ENCODE data around the gene KIAA1958.

The KIAA1958 gene

GRCh38 chr9:112486221-112487007 is at the start of gene KIAA1958:
KIAA1958 (plus strand) TSS chr9:112486827; CDS start chr9:112574081, 87,254 bp downstream.
- in situ Hi-C loops (cut with MboI; ENCODE audit: low sequenced_read_pairs): no loop called here

- in situ Hi-C loops (cut with MboI; ENCODE audit: low sequenced_read_pairs): no loop called here
Measured at GRCh38 chr9:112437406-112437805, 49.2 kb upstream of the KIAA1958 start.

GRCh38 chr9:112439171-112439570 is 47.5 kb upstream of the KIAA1958 start:
- in situ Hi-C loops (cut with MboI; ENCODE audit: low sequenced_read_pairs): no loop called here

- in situ Hi-C loops (cut with MboI; ENCODE audit: low sequenced_read_pairs): no loop called here
Measured at GRCh38 chr9:112439825-112440224, 46.8 kb upstream of the KIAA1958 start.

GRCh38 chr9:112443200-112443599 is 43.4 kb upstream of the KIAA1958 start:
- in situ Hi-C loops (cut with MboI; ENCODE audit: low sequenced_read_pairs): no loop called here

- in situ Hi-C loops (cut with MboI; ENCODE audit: low sequenced_read_pairs): no loop called here
Measured at GRCh38 chr9:112443636-112444035, 43.0 kb upstream of the KIAA1958 start.

- in situ Hi-C loops (cut with MboI; ENCODE audit: low sequenced_read_pairs): no loop called here
Measured at GRCh38 chr9:112445196-112445595, 41.4 kb upstream of the KIAA1958 start.

- in situ Hi-C loops (cut with MboI; ENCODE audit: low sequenced_read_pairs): no loop called here
Measured at GRCh38 chr9:112446080-112446479, 40.5 kb upstream of the KIAA1958 start.

- in situ Hi-C loops (cut with MboI; ENCODE audit: low sequenced_read_pairs): no loop called here
Measured at GRCh38 chr9:112446526-112446925, 40.1 kb upstream of the KIAA1958 start.

GRCh38 chr9:112447283-112447761 is 39.3 kb upstream of the KIAA1958 start:
- in situ Hi-C loops (cut with MboI; ENCODE audit: low sequenced_read_pairs): no loop called here

- in situ Hi-C loops (cut with MboI; ENCODE audit: low sequenced_read_pairs): no loop called here
Measured at GRCh38 chr9:112462855-112463254, 23.8 kb upstream of the KIAA1958 start.

- in situ Hi-C loops (cut with MboI; ENCODE audit: low sequenced_read_pairs): no loop called here
Measured at GRCh38 chr9:112465352-112465751, 21.3 kb upstream of the KIAA1958 start.

- in situ Hi-C loops (cut with MboI; ENCODE audit: low sequenced_read_pairs): no loop called here
Measured at GRCh38 chr9:112472996-112473395, 13.6 kb upstream of the KIAA1958 start.

GRCh38 chr9:112473986-112474385 is 12.6 kb upstream of the KIAA1958 start:
- in situ Hi-C loops (cut with MboI; ENCODE audit: low sequenced_read_pairs): no loop called here

- in situ Hi-C loops (cut with MboI; ENCODE audit: low sequenced_read_pairs): no loop called here
Measured at GRCh38 chr9:112475318-112475717, 11.3 kb upstream of the KIAA1958 start.

- in situ Hi-C loops (cut with MboI; ENCODE audit: low sequenced_read_pairs): no loop called here
Measured at GRCh38 chr9:112477330-112477729, 9.3 kb upstream of the KIAA1958 start.

GRCh38 chr9:112479221-112479620 is 7.4 kb upstream of the KIAA1958 start:
- in situ Hi-C loops (cut with MboI; ENCODE audit: low sequenced_read_pairs): no loop called here

GRCh38 chr9:112484607-112485006 is 2.0 kb upstream of the KIAA1958 start:
- in situ Hi-C loops (cut with MboI; ENCODE audit: low sequenced_read_pairs): no loop called here

GRCh38 chr9:112485574-112485973 is 1.1 kb upstream of the KIAA1958 start:
- in situ Hi-C loops (cut with MboI; ENCODE audit: low sequenced_read_pairs): no loop called here

GRCh38 chr9:112487008-112487798 is 576 bp downstream of the KIAA1958 start:
- in situ Hi-C loops (cut with MboI; ENCODE audit: low sequenced_read_pairs): no loop called here

- in situ Hi-C loops (cut with MboI; ENCODE audit: low sequenced_read_pairs): no loop called here
Measured at GRCh38 chr9:112487799-112488340, 1.2 kb downstream of the KIAA1958 start.
